Sciatic nerve (tissue), 2 donors: ENCODE measurements around the gene KCNJ1. TPM values are rescaled to one million over a fixed set of nuclear protein-coding genes. Genes with fewer than 3 reads are reported as not detected.

Experiments used
- ATAC-seq: fragments of 200-7000 bp; cut with Tn5 transposase; one replicate; pipeline ENCODE4 v1.9.1; 2020; ENCODE audit warnings: mild to moderate bottlenecking, moderate library complexity
- DNase-seq: peaks from one replicate; pipeline ENCODE4 v3.0.0-alpha.2; 2020; ENCODE audit warnings: low spot score
- intact Hi-C: fragments of 100-400 bp; cut with DNase I; formaldehyde crosslinking; loops from one replicate; pipeline ENCODE4 v1.14.2; 2022
- total RNA-seq: library from RNA; stranded (reverse); fragmentation: NEBNext Ultra II Directional; extraction: Animal tissue kit (Norgen Biotek cat#: 25700); gene quantifications from one replicate; pipeline ENCODE4 v1.2.1, GENCODE V29; 2021
- donor health status: DM: no; HTN: no; CAD: no.
- donor health status: DM: no; HTN: no; CAD: no.

KCNJ1 gene
- total RNA-seq, 1 donor from 2014 or later, result 0.13 TPM

DNA sequence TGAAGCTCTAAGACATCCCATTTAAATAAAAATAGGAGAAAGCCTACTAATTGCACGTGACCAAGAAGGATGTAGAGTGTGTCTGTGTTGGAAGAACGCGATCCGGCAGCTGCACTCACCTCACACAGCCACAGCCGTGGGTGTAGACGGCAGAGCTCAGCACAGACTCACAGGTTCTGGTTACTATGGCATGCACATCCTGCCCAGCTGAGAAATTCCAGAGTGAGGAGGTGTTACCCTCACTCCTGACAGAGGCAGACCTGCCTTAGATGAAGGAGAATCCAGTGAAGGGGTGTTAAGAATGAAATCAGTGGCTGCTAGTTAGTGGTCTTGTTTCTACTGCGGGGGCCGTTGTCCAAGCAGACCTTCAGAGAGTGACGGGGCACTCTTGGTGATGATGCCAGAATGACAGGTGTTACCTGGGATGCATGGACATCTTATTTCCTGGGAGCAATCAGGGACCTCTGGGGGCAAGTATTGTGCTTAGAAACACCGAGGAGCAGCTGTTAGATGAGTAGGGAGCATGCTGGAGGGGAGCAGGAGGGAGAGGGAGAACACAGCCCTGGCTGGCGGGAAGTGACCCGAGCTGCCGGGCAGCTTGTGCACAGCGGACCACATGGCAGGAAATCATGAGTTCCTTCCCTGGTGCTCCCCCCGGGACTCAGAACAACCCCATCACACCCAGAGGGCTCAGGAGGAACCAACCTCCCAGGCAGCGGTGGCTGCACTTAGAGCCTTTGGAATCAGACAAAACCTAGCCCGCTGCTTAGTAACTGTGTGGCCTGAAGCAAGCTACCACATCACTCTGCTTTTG is 36.4 kb upstream of the KCNJ1 start:
- ATAC-seq, result peak; percentile 51
- intact Hi-C loops, result no loop called here
- DNase-seq, result peak; percentile 69

DNA sequence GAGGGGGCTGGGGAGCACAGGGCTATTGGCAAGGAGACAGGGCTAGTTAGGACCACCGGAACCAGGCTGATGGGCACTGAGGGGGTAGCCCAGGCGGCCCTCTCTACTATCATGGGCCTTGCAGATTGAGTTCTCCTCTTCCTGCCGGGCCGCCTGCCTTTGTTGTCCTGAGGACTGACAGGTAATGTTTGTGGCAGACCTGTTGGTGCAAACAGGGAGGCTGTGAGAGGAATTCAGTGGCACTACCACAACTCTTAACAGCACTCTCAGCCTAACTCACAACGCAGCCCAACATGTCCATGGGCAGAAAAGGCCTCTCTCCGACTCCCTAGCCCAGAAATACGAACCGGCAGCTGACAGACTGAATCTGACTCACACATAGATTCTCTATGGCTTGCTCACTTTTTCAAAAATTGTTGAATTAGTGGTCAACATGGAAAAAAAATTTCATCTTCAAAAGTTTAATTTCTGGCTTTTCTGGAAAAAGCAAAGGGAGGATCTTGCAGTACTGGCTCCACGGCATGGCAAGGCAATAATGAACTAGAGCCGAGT is 35.5 kb upstream of the KCNJ1 start:
- no peak for ATAC-seq
- DNase-seq, result no peak
- intact Hi-C loops, result no loop called here

DNA sequence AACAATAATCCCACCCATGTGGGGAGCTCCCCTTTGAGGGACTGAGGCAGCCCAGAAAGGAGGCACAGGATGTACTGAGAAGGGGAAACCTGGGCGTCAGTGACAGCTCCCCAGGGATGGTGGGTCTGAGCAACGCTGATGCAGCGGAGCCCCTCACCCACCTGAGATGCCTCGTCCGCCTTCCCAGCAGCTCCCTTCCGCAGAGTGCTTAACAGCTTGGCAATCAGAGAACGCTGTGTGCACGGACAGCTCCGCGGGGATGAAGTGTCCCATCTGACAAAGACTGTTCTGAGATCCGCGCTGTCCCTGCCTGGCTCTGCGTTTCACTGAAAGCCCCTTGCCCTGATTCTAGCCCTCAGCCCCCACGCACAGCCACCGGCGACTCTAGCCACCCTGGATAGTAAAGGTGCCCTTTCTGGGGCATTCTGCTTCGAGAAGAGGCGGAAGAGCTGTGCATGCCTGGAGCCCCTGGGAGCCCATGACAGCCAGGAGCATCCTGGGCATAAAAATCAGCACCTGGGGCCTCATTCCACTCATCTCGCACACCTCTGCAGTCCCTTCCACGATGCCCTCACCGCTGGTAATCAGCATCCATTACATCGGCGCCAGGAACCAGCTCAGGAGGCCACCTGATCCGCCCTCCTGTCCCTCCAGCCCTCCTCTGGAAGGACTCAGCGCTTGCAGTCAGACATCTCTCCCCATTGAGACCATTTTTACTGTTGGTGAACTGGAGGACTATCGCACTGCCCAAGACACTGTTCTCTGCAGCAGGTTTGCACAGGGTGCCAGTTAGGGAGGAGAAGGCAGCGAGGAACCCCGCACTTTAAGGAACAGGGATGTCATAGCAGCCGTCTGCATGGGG is 34.8 kb upstream of the KCNJ1 start:
- no peak for DNase-seq
- intact Hi-C loops, result no loop called here
- no peak for ATAC-seq

DNA sequence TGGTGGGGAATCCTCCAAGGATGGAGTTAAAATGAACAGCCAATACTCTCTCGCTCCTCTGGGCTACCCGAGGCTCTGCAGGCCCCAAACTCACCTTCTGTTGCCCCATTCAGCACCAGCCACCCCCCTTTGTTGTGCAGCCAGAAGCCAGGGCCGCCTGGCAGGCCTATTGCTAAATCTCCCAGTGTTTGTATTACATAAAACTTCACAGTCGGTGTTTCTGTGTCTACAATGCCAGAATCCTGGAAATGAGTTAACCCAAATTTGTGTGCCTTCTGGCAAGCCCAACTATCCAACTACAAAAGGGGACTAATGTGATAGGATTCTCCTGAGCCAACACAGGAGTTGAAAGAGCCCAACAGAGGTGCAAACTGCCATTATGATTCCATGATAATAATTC is 33.4 kb upstream of the KCNJ1 start:
- DNase-seq, result no peak
- intact Hi-C loops, result no loop called here
- no peak for ATAC-seq

DNA sequence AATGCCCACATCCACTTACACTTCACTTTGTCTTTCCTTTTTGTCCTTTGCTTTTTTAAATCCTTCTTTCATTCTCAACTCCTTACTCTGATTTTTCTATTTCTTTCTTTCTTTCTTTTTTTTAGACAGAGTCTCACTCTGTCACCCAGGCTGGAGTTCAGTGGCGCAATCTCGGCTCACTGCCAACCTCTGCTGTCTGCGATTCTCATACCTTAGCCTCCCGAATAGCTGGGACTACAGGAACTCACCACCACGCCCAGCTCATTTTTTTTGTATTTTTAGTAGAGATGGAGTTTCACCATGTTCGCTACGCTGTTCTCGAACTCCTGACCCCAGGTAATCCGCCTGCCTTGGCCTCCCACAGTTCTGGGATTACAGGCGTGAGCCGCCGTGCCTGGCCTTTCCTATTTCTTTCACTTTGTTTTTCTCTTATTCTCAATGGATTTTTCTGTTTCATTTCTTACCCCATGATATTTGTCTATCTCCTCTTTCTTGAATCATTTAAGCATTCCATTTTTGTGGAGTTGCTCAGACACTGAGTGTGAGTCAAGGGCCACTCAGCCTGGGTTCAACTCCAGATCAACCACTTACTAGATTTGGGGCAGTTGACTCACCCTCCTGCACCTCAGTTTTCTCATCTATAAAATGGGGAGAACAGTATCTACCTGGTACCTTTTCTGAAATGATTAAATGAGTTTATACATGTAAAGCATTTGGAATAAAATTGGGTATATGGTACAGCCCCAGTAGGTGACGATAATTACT is 31.7 kb upstream of the KCNJ1 start:
- intact Hi-C loops, result no loop called here

DNA sequence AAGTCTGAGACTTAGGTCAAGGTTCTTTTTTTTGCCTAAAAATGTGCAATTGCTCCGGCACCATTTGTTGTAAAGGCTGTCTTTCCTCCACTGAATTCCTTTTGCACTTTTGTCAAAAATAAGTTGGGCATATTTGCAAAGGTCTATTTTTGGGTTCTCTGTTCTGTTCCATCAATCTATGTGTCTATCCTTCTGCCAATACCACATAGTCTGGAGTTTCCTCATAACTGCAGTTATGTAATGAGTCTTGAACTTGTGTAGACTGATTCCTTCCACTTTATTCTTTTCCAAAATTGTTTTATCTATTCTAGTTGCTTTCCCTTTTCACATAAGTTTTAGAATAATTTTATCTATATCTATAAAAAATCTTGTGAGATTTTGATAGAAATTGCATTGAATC is 30.7 kb upstream of the KCNJ1 start:
- intact Hi-C loops, result no loop called here
- ATAC-seq, result no peak

More for the DNA sequence above, 31.7 kb upstream of the KCNJ1 start:
- DNase-seq, result no peak
- no peak for ATAC-seq

DNA sequence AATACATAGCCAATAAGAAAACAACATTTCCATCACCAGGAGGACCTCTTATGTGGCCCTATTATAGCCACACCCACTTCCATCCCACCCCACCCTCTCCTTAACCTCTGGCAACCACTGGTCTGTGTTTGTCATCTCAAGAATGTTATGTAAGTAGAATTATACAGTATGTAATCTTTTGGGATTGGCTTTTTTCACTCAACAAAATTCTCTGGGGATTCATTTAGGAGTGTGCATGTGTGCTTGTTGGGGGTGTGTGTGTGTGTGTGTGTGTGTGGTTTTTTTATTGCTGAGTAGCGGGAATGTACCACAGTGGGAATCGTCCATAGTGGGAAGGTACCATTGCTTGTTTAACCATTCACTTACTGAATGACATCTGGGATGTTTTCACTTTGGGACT is 29.3 kb upstream of the KCNJ1 start:
- intact Hi-C loops, result no loop called here
- ATAC-seq (no peak), DNase-seq (no peak)

More for the DNA sequence above, 30.7 kb upstream of the KCNJ1 start:
- DNase-seq, result no peak

DNA sequence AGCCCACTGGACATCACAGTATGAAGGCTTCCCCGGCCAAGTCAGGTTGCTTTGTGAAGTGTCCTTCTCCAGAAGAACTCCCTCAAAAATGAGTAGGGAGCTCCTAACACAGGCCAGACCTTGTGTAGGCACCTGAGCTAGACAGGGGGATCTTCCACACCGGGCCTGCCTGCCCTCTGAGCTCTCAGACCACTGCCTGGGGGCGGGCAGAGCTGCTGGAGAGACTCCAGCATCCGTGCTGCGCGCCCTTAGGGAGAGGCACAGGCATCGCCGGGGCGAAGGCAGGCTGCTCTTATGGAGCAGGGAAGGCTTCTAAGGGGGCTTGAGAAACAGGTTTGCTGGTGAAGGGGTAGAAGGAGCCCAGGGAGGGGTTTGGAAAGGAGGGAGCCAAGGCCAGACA is 28.4 kb upstream of the KCNJ1 start:
- DNase-seq (no peak), ATAC-seq (no peak)
- intact Hi-C loops, result no loop called here

DNA sequence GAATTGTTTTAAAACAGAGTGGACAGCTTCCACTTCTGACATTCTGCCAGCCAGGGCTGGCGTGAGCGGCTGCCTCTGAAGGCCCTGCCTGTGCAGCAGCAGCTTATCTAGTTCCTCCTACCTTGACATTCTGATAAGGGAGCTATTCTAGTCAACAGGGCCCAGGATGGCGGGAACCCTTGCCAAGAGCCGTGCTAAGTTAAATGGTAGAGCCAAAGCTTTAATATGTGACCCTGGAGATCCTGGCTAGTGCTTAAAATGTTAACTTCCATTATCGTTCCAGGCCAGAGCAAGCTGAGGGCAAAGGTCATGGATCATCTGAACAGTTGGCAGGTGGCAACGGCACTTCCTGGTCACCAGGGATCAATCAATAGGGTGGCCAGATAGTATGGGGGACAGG is 27.6 kb upstream of the KCNJ1 start:
- intact Hi-C loops, result no loop called here
- no peak for ATAC-seq

DNA sequence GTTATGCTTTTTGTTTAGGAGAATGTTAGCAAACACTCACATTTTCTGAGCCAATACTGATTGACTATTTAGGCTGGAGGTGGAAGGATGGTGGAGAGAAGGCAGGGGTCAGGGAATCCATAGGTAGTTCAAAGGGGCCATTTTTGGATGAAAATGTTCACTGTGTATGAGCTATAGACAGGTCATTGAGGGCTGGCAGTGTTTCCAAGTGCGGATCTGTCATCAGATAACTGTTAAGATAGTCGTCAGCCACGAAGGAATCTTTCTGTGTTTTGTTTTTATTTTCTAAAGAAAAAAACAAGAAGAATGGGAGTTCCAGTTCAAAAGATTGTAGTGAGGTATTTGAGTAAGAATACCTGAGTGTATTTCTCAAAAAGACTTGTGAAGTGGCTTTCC is 27.2 kb upstream of the KCNJ1 start:
- ATAC-seq, result no peak
- no peak for DNase-seq
- intact Hi-C loops, result no loop called here

More for the DNA sequence above, 27.6 kb upstream of the KCNJ1 start:
- DNase-seq, result no peak

DNA sequence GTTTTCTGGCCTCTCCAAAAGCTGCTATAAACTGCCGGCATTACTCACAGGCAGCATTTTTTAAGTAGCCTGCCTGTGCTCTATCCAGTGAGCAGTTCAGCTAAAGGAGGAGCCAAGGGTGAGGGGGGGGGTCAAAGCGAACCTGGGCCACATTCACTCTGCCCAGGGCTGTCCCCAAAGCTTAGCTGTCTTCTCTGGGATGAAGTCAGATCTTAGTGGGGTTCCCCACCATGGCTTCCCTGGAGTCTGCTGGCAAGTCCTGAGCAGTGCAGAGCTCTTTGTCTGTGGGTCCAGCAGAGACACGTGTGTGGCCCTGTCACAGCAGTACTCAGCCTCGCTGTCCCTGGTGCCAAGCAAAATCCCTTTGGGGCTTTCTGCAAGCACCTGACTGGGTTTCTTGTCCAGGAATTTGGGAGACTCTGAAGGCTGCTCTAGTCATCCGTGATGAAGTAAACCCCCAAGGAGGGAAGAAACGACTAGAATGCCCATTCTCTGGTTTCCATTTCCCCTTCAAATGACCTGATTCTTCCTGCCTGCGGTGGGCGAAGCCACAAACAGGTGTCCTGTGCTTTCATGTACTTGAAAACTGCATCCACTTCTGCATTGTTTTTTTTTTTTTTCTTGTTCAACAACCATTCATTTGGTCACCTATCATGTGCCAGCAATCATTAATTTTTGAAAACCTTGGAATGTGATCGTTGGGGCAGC is 26.6 kb upstream of the KCNJ1 start:
- intact Hi-C loops, result no loop called here
- DNase-seq, result no peak
- ATAC-seq, result no peak

DNA sequence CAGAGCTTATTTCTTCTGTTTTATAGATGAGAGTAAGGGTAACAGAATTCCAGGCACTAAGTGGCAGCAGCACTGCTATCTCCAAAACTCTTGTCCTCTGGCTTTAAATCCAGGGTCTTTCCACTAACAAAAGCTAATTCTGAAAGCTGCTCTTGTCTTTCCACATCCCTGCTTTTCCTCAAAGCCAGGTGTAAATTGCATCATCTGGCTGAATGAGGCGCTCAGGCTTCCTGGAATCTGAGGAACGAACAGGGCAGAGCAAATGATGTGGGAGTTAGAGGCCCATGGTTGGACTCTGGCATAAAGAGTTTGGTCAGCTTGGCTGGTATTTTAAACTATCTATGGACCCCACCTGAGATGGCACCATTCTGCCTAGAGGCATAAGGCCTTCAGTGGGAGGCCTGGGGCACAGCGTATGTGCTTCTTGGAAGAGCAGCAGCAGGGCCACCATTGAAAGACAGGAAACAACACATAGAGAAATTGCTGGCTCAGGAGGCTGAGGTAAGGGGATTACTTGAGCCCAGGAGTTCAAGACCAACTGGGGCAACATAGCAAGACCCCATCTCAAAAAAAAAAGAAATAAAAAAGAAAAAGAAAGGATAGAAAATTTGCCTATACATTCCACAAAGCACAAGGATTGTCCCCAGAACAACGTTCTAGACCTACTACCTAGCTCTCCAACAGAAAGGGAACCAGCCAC is 25.9 kb upstream of the KCNJ1 start:
- ATAC-seq (no peak), DNase-seq (no peak)

DNA sequence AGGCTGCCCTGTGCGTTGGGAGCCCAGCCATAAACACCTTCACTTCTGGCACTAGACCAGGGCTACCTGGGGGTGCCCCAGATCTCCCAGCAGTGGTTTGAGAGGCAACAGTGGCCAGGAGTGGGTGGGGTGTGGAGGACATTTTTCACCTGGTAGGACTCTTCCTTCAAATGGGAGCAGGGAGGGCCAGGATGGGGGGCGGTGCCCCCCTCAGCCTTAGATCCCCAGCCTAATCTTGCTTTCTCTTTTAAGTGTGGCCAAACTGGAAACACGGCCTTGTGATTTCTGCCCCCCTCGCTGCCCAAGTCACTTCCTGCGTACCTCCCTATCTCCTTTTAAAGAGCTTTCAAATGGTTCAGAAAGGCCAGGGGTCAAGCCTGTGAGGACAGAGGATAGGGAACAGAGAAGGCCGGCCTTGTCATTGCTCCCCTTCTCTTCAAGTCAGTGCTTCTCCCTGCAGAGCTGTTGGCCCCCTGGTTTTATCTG is 24.9 kb upstream of the KCNJ1 start:
- intact Hi-C loops, result no loop called here
- DNase-seq, result no peak
- ATAC-seq, result no peak

More for the DNA sequence above, 25.9 kb upstream of the KCNJ1 start:
- intact Hi-C loops, result no loop called here

DNA sequence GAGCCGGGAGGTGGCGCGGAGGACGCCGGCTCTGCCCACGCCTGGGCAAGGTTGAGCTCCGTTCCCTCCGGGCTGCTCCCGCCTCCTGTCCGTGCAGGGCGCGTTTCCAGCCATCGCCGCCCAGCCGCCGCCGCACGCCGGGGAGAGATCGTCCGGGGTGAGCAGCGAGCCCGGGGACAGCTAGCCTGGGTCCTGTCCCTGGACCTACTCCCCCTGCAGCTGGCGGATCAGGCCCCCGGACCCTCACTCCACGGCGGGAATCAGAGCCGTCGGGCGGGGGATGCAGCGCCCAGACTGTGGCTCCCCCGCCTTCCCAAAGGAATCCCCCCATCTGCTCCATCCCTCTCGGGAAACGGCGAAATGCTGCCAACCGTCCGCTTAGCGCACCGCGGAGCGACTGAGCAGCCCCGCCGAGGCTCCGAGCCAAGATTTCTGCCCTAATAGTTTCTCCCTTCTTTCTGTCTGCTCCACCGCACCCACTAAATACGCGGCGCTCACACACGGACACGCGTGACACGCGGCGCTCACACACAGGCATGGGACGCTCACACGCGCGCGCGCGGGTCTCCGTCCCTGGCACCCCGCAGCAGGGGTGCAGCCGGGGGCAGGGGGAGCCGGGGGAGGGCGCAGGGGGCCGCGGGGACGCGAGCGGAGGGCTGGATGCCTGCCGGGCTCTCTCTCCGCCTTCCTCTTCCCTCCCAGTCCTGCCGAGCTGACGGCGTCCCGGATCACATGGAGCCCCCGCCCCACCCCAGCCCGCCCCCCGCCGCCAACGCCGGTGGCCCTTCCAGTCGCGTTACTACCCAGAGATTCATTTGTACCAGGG is 23.7 kb upstream of the KCNJ1 start, which contains the start of gene KCNJ5:
Gene KCNJ5, plus strand, starts transcription at position 814 of the 826 bp plus-strand sequence. CDS start 19,918 bp downstream, outside the sequence.
- intact Hi-C loops, result no loop called here
- ATAC-seq (peak; percentile 66), DNase-seq (no peak)

DNA sequence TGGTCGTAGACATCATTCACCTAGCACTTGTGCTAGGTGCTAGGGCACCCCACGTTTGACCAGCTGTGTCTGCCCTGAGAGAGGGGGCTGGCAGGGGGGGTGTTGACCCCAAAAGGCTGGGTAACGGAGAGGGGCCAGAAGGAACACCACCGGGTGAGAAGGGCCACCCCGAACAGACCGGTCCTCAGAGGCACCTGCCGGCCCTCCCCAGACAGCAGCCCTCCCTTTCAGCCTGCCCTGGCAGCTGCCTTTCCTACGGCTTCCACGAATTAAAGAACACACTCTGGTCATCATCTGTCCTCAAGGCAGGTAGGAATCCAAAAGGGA is 23.1 kb upstream of the KCNJ1 start:
- intact Hi-C loops, result no loop called here
- ATAC-seq (no peak), DNase-seq (no peak)

DNA sequence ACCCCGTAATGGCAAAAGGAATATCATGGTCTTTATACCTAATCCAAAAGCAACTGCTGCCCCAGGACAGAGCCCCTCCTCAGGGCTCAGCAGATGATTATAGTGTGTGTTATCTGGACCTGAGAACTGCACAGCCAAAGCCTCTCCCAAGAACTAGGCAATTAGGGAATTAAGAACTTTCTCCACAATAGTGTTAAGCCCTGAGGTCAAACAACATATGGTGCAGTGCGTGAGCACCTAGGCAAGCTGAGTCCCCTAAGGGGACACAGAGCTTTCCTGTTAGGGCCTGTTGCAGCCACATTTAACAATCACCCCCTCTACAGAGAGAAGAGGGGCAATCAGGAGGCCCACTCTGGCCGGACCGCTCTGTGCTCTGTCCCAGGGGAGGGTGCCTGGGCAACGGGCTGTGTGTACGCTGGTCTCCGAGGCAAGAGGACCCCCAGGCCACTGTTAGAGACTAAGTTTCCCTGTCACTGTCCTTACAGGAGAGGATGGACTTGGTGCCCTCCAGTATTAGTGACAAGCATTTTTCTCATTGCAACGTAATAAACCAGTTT is 22.6 kb upstream of the KCNJ1 start:
- intact Hi-C loops, result loop anchor here (10.0 kb wide), 1 partner anchor 65 kb away; no protein-coding TSS in a partner anchor

More for the DNA sequence above, 22.6 kb upstream of the KCNJ1 start:
- DNase-seq, result no peak
- no peak for ATAC-seq
